ENCODE measurements around the gene AP4M1. TPM values are rescaled to one million over a fixed set of nuclear protein-coding genes. Genes with fewer than 3 reads are reported as not detected.

The AP4M1 gene
- total and polyA plus RNA-seq, 9 of the 15 experiments (the other 6 are each of a cell fraction or from before 2014, with no cell fraction given) = 1.3 to 30.9 (median 14.1) TPM

DNA sequence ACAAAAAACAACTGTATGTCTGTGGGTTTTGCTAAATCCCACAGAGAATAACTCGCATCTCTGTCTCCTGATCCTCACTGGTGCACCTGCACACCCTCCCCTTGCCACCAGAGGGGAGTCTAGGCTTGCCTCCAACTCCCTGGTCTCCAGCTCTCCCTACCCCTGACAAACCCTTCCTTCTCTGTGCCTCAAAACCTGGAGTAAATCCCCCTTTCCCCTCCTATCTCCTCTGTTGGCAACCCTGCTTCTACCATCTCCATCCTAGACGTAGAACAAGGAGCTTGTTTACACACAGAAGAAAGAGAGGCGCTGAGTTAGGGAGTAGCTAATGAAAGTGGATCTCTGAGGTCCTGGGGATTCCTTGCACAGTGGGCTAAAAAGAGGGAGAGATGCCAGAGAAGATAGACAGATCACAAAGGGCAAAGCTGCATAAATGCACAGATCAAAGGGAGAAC, 31.3 kb downstream of the AP4M1 start (continued):
- TF ChIP-seq NFATC3 (IDR thresholded peaks at IDR 0.05) (0 out of 2 replicates have a peak, but pooled peaks have one; percentile 40), CBX3 (IDR thresholded peaks at IDR 0.05; ENCODE audit: borderline replicate concordance in 1 of 2, low read length in 2 of 2) (peak in 1 of 2 experiments; percentile 41; a peak in 1 of 3 replicates), TBP (optimal IDR thresholded peaks at IDR 0.05; ENCODE audit: low read depth, low read length) (peak; percentile 8), CREM (IDR thresholded peaks at IDR 0.05; ENCODE audit: low read depth) (peak; percentile 20; the same call in 1 of the 2 replicates), ZNF232 (CRISPR knock-in tag; IDR thresholded peaks at IDR 0.05) (0 out of 2 replicates have a peak, but pooled peaks have one; percentile 28), ETV6 (IDR thresholded peaks at IDR 0.05; ENCODE audit: borderline replicate concordance in 1 of 2, low read depth in 2 of 2, low read length in 1 of 2) (no peak), ETV6 (CRISPR knock-in tag; IDR thresholded peaks at IDR 0.05; ENCODE audit: borderline replicate concordance) (no peak), TOE1 (IDR thresholded peaks at IDR 0.05; ENCODE audit: borderline replicate concordance) (peak; percentile 56; the same call in 1 of the 2 replicates), TOE1 (CRISPR knock-in tag; IDR thresholded peaks at IDR 0.05; ENCODE audit: borderline replicate concordance, low read depth) (no peak), CBFB (CRISPR knock-in tag; IDR thresholded peaks at IDR 0.05) (no peak), MTA2 (IDR thresholded peaks at IDR 0.05; ENCODE audit: low read depth) (no peak), BCL6 (CRISPR knock-in tag; IDR thresholded peaks at IDR 0.05) (no peak), MTA1 (IDR thresholded peaks at IDR 0.05; ENCODE audit: borderline replicate concordance) (0 out of 2 replicates have a peak, but pooled peaks have one; percentile 12), CTCFL (IDR thresholded peaks at IDR 0.05; ENCODE audit: borderline replicate concordance, insufficient read depth, low read depth, low read length, poor library complexity, severe bottlenecking) (no peak), HDGF (IDR thresholded peaks at IDR 0.05) (peak; percentile 96), BHLHE40 (IDR thresholded peaks at IDR 0.05; ENCODE audit: low read length) (0 out of 2 replicates have a peak, but pooled peaks have one; percentile 29), E2F8 (IDR thresholded peaks at IDR 0.05; ENCODE audit: low read depth, partially characterized antibody) (peak; percentile 70), KDM5B (IDR thresholded peaks at IDR 0.05; ENCODE audit: insufficient replicate concordance, low read depth, low read length) (no peak), ZNF609 (CRISPR knock-in tag; IDR thresholded peaks at IDR 0.05; ENCODE audit: borderline replicate concordance) (no peak)

Data from K562 (cell line).